SK-N-SH treated with all-trans-retinoic acid at 6 μM for 48 hours (cell line): ENCODE data around the gene PTGER4.

ENCODE experiments used
- BACH2 ChIP-seq: fragments of 250-450 bp; sonication (Bioruptor Pico); IDR thresholded peaks from 2 replicates; pipeline ENCODE4 v1.9.0; 2021; ENCODE audit warnings: mild to moderate bottlenecking, borderline replicate concordance
- PATZ1 ChIP-seq: fragments of 250-450 bp; sonication (Bioruptor Pico); IDR thresholded peaks from 2 replicates; pipeline ENCODE4 v1.8.0; 2020; ENCODE audit warnings: mild to moderate bottlenecking, moderate library complexity, borderline replicate concordance

DNA sequence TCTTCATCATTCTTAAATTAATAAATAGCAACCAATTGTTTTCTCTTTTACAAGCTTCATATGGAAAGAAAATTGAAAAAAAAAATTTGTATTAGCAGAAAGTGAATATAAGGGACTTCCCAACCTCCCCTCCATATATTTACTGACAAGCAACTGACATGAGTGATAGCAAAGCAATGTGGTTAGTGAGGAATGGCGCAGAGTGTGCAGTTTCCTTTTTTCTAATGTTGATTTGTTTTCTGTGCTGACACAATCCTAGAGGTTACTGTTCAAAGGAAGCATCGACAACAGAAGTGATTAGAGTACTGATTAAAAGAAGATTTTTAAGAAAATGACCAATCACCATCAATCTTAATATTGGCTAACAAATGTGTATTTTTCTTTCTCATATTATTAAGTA is 1.7 kb upstream of the PTGER4 start:
- TF ChIP-seq PATZ1 (CRISPR knock-in tag) (no peak), BACH2 (no peak)
